CD4-positive, alpha-beta T cell treated with Interleukin-15 for 1 hour (primary cell): ENCODE data around the gene GRK1.

Source experiments
- DNase-seq: peaks from one replicate; pipeline ENCODE4 v3.0.0-alpha.2; 2020

The GRK1 gene

GRCh38 chr13:113731192-113732175 lies 64.5 kb downstream of the GRK1 start:
- DNase-seq: no peak

- no peak for DNase-seq
Measured at GRCh38 chr13:113732176-113732960, 65.3 kb downstream of the GRK1 start.

- DNase-seq: no peak
Measured at GRCh38 chr13:113732961-113733950, 66.2 kb downstream of the GRK1 start.

GRCh38 chr13:113734099-113734825 lies 67.2 kb downstream of the GRK1 start:
- DNase-seq: no peak

- DNase-seq: no peak
Measured at GRCh38 chr13:113734826-113735125, 67.8 kb downstream of the GRK1 start.

GRCh38 chr13:113735194-113735593 lies 68.2 kb downstream of the GRK1 start:
- no peak for DNase-seq

- no peak for DNase-seq
Measured at GRCh38 chr13:113735750-113736149, 68.7 kb downstream of the GRK1 start.

GRCh38 chr13:113736258-113736731 lies 69.3 kb downstream of the GRK1 start:
- DNase-seq: no peak

- DNase-seq: no peak
Measured at GRCh38 chr13:113737803-113738202, 70.8 kb downstream of the GRK1 start.

GRCh38 chr13:113739527-113740285 lies 72.7 kb downstream of the GRK1 start:
- no peak for DNase-seq

- DNase-seq: no peak
Measured at GRCh38 chr13:113740286-113740556, 73.2 kb downstream of the GRK1 start.

- DNase-seq: no peak
Measured at GRCh38 chr13:113740661-113741060, 73.6 kb downstream of the GRK1 start.

GRCh38 chr13:113741191-113741668 lies 74.2 kb downstream of the GRK1 start:
- DNase-seq: no peak

GRCh38 chr13:113742000-113742441 lies 75.0 kb downstream of the GRK1 start:
- peak; percentile 51 for DNase-seq

GRCh38 chr13:113742445-113743120 lies 75.6 kb downstream of the GRK1 start:
- no peak for DNase-seq

GRCh38 chr13:113743366-113744195 lies 76.6 kb downstream of the GRK1 start:
- no peak for DNase-seq

- DNase-seq: no peak
Measured at GRCh38 chr13:113744197-113745000, 77.4 kb downstream of the GRK1 start.

GRCh38 chr13:113745059-113745458 lies 78.0 kb downstream of the GRK1 start:
- no peak for DNase-seq
